ENCODE measurements around the gene MRPL43.

MRPL43 gene

DNA sequence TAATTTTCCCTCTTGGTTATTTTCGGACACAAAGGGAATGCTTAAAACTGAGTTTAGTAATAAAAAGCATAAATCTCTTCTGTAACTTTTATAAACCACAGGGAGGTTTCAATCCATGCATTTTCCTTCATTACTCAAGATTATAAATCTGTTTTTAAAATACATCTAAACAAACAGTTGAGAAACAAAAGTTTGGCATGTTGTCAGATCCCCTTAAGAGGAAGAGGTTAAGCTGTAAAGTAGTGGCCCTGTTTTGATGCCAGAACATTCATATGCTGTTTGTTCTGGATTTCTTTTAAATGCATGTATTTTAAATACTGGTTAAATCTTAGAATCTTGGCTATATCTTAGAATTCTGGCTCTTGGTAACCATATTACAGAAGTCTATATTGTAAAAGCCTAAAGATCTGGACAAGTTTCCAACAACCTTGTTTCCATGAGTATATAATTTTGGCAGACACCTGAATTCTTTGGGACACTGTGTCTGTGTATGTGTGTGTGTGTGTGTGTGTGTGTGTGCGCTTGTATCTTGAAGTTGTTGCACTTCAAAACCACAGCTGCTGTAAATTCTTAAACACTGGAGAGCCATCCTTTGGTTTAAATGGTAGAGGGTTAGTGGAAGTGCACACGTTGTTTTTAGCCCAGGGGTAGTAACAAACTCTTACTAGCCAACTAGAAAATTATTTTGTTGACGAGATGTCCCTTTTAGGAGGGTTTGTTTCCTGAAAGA lies 24.8 kb downstream of the MRPL43 start:
- DNase-seq: no peak

DNA sequence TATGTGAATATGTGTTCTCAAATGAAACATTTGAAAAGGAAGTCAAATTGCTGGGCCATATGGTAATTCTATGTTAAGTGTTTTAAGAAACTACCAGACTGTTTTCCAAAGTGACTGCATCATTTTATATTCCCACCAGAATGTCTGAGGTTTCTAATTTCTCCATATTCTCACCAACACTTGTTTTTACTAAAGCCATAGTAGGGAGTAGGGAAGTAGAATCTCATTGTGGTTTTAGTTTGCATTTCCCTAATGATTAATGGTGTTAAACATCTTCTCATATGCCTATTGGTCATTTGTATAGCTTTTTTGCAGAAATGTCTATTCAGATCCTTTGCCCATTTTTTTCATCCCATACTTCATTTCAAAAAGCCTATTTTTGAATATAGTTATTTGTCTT lies 27.0 kb downstream of the MRPL43 start:
- no peak for DNase-seq

DNA sequence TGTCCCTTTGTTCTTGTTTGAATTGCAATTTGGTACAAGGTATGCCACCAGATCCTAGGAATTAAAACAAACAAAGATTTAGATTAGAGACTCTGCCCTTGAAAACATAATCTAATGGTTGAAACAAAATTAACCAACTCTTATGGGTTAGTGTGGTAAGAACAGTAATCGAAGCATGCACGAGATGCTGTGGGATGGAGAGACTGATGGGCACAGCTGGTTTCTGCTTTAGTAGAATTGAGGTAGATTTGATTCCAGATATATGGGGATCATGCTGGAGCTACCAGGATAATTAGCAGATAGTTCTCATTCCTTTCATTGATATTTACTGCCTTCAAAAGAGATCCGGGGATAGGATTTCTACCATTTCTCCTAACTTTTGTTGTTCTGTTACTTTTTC lies 38.4 kb downstream of the MRPL43 start:
- no peak for DNase-seq

DNA sequence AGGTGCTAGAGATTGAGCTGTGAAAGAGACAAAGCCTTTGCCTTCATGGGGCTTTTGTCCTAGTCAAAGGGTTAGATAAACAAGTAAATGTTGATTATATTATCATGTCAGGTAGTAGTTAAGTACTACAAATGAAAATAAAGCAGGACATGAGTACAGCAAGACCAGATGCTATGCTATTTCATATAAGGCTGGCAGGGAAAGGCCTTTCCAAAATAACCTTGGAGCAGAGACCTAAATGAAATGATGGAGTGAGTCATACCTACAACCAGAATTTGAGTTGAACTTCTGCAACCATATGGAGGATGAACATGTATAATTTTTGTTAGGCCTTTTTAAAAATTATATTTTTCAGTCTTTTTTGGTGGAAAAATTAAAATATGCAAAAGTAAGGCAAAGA lies 41.5 kb downstream of the MRPL43 start:
- no peak for DNase-seq

DNA sequence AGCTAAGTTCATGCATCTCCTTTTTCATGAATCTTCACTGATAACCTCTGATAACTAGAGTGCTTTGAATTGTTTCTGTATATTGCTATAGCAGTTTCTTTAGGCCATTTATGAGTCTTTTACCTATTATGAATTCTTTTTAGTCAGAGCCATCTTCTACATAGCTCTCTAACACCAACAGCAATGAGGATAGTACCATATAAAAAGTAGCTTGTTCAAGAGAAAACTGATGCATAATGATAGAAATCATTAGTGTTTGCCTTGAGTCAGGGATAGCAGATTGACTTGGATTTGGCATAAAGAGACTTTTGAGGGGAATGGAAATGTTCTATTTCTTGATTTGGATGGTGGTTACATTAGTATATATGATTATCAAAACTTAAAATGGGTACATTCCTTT lies 43.8 kb downstream of the MRPL43 start:
- DNase-seq: no peak

DNA sequence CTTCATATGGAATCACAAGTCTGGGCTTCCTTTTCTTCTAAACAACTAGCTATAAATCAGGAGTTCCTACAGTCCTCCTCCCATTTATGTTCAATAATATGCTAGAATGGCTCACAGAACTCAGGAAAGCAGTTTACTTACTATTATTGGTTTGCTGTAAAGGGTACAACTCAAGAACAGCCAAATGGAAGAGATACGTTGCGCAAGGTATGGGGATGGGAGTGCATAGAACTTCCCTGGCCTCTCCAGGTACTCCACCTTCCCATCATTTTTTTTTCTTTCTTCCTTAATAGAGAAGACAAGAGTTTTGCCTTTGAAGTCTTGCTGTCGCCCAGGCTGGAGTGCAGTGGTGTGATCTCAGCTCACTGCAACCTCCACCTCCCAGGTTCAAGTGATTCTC lies 45.1 kb downstream of the MRPL43 start:
- DNase-seq: no peak

DNA sequence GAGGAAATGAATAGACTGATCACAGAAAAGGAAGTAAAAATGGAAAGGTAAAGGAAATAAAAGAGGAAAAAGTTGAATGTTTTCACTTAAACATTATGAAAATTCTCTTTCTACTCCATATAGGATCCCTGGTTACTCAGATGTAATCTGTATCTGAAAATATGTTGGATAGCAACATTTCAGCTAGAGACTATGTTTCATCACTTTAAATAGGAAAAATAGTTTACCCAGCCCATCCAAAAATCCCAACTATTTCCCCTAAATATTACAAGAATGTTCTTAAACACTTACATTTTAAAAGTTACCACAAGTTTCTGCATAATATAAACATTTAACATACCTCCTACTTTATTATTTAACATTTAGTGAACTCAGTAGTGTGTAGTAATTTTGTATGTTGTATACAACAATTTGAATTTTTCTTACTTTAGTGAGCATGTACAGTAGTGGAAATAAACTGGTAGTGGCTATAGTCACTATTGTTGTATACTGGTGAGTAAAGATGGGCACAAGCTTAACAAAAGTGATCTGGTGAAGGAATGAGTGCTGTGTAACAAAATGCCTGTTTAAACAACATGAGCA lies 47.4 kb downstream of the MRPL43 start:
- DNase-seq: no peak

Measured in SHP77 treated with DMSO at 0.1 percent for 48 hours (cell line).